Karpas-422 (cell line): Measurements from ENCODE around the gene CCDC85A. TPM values are rescaled to one million over a fixed set of nuclear protein-coding genes. Genes with fewer than 3 reads are reported as not detected.

Experiments used
- DNase-seq: peaks from one replicate; pipeline ENCODE4 v3.0.0-alpha.2; 2015
- H2AFZ ChIP-seq: fragments of 200-600 bp; sonication (generic); 2 replicates; pipeline ENCODE4 v1.6.1; 2014; ENCODE audit warnings: antibody characterized with exemption, low read length, mixed read lengths
- H3K27ac ChIP-seq: fragments of 200-600 bp; sonication (generic); 2 replicates; pipeline ENCODE4 v1.5.1; 2014; ENCODE audit warnings: mild to moderate bottlenecking, low read length, moderate library complexity
- H3K27me3 ChIP-seq: fragments of 200-600 bp; sonication (generic); 2 replicates; pipeline ENCODE4 v1.6.1; 2014; ENCODE audit warnings: low read length, mixed read lengths
- H3K36me3 ChIP-seq: fragments of 200-600 bp; sonication (generic); 2 replicates; pipeline ENCODE4 v1.6.1; 2014; ENCODE audit warnings: low read length, mixed read lengths; ENCODE audit not compliant: insufficient read depth
- H3K4me1 ChIP-seq: fragments of 200-600 bp; sonication (generic); 2 replicates; pipeline ENCODE4 v1.6.1; 2014; ENCODE audit warnings: mild to moderate bottlenecking, low read length, mixed read lengths
- H3K4me2 ChIP-seq: fragments of 200-600 bp; sonication (generic); 2 replicates; pipeline ENCODE4 v1.6.1; 2014; ENCODE audit warnings: low read length, low read depth, mild to moderate bottlenecking; ENCODE audit not compliant: poor library complexity, severe bottlenecking
- H3K4me3 ChIP-seq: fragments of 200-600 bp; sonication (generic); 2 replicates; pipeline ENCODE4 v1.5.1; 2014; ENCODE audit warnings: mild to moderate bottlenecking, antibody characterized with exemption, low read length, mixed read lengths
- H3K79me2 ChIP-seq: fragments of 200-600 bp; sonication (generic); 2 replicates; pipeline ENCODE4 v1.6.1; 2014; ENCODE audit warnings: mild to moderate bottlenecking, low read length, mixed read lengths
- H3K9ac ChIP-seq: fragments of 200-600 bp; sonication (generic); 2 replicates; pipeline ENCODE4 v1.6.0; 2014; ENCODE audit warnings: low read length
- H3K9me2 ChIP-seq: fragments of 200-600 bp; sonication (generic), shearing (Covaris generic); replicated peaks from 2 replicates; pipeline ENCODE4 v1.6.0; 2014; ENCODE audit warnings: mild to moderate bottlenecking, low read length, moderate library complexity; ENCODE audit not compliant: insufficient read depth
- H3K9me3 ChIP-seq: fragments of 300-700, 200-600 bp; sonication (generic); 2 replicates; pipeline ENCODE4 v1.6.1; 2014; ENCODE audit warnings: low read length, mixed read lengths
- H4K20me1 ChIP-seq: fragments of 200-600 bp; sonication (generic); 2 replicates; pipeline ENCODE4 v1.6.1; 2014; ENCODE audit warnings: mild to moderate bottlenecking, antibody characterized with exemption, low read length, low read depth; ENCODE audit not compliant: insufficient read depth
- total RNA-seq: library from RNA; depleted of rRNA; stranded (reverse); fragments of >200 nt; shearing (Covaris generic); gene quantifications from 2 replicates; pipeline ENCODE4 v1.2.3, GENCODE V29; 2014; ENCODE audit warnings: low replicate concordance

Gene CCDC85A
- total RNA-seq, 1 experiment from 2014 or later, result not detected

GRCh38 chr2:56199492-56199891, 15.7 kb downstream of the CCDC85A start:
- no peaks in the 10 kb centered on the region for H3K27me3 ChIP-seq
- no peaks in the 10 kb centered on the region for H4K20me1 ChIP-seq
- DNase-seq, result no peak
- H3K36me3 ChIP-seq, result no peaks in the 10 kb centered on the region
- no peaks in the 10 kb centered on the region for H3K4me1 ChIP-seq
- no peak overlapping the region for H3K4me2 ChIP-seq
- H3K9ac ChIP-seq, result no peak overlapping the region
- H3K4me3 ChIP-seq, result no peak overlapping the region
- H3K9me3 ChIP-seq, result no peaks in the 10 kb centered on the region
- no peaks in the 10 kb centered on the region for H3K79me2 ChIP-seq
- no peak overlapping the region for H3K27ac ChIP-seq
- H3K9me2 ChIP-seq, result no peaks in the 10 kb centered on the region
- H2AFZ ChIP-seq, result no peak overlapping the region

GRCh38 chr2:56202381-56203121, 18.8 kb downstream of the CCDC85A start:
- no peaks in the 10 kb centered on the region for H3K9me2 ChIP-seq
- no peaks in the 10 kb centered on the region for H3K4me1 ChIP-seq
- no peaks in the 10 kb centered on the region for H4K20me1 ChIP-seq
- no peaks in the 10 kb centered on the region for H3K79me2 ChIP-seq
- H3K9ac ChIP-seq, result no peak overlapping the region
- no peak overlapping the region for H3K4me2 ChIP-seq
- H2AFZ ChIP-seq, result no peak overlapping the region
- no peaks in the 10 kb centered on the region for H3K9me3 ChIP-seq
- no peak for DNase-seq
- no peaks in the 10 kb centered on the region for H3K27me3 ChIP-seq
- no peaks in the 10 kb centered on the region for H3K36me3 ChIP-seq
- H3K4me3 ChIP-seq, result no peak overlapping the region
- no peak overlapping the region for H3K27ac ChIP-seq

GRCh38 chr2:56204556-56204955, 20.8 kb downstream of the CCDC85A start:
- H3K27ac ChIP-seq, result no peak overlapping the region
- H3K9ac ChIP-seq, result no peak overlapping the region
- no peak overlapping the region for H3K4me3 ChIP-seq
- no peaks in the 10 kb centered on the region for H3K36me3 ChIP-seq
- H3K27me3 ChIP-seq, result no peaks in the 10 kb centered on the region
- H4K20me1 ChIP-seq, result no peaks in the 10 kb centered on the region
- no peak overlapping the region for H2AFZ ChIP-seq
- no peak for DNase-seq
- no peaks in the 10 kb centered on the region for H3K4me1 ChIP-seq
- H3K9me2 ChIP-seq, result no peaks in the 10 kb centered on the region
- no peak overlapping the region for H3K4me2 ChIP-seq
- no peaks in the 10 kb centered on the region for H3K9me3 ChIP-seq
- H3K79me2 ChIP-seq, result no peaks in the 10 kb centered on the region

- H3K36me3 ChIP-seq, result no peaks in the 10 kb centered on the region
- H2AFZ ChIP-seq, result no peak overlapping the region
- H3K9me3 ChIP-seq, result no peaks in the 10 kb centered on the region
- no peaks in the 10 kb centered on the region for H3K79me2 ChIP-seq
- DNase-seq, result no peak
- H3K4me1 ChIP-seq, result no peaks in the 10 kb centered on the region
- H3K27me3 ChIP-seq, result no peaks in the 10 kb centered on the region
- H4K20me1 ChIP-seq, result no peaks in the 10 kb centered on the region
- H3K4me3 ChIP-seq, result no peak overlapping the region
- H3K4me2 ChIP-seq, result no peak overlapping the region
- H3K27ac ChIP-seq, result no peak overlapping the region
- H3K9ac ChIP-seq, result no peak overlapping the region
- H3K9me2 ChIP-seq, result no peaks in the 10 kb centered on the region
These were observed 22.5 kb downstream of the CCDC85A start for GRCh38 chr2:56206250-56206649.

GRCh38 chr2:56207760-56208159, 24.0 kb downstream of the CCDC85A start:
- H3K27me3 ChIP-seq, result no peaks in the 10 kb centered on the region
- no peak overlapping the region for H3K27ac ChIP-seq
- no peak overlapping the region for H2AFZ ChIP-seq
- H3K9me2 ChIP-seq, result no peaks in the 10 kb centered on the region
- no peak overlapping the region for H3K9ac ChIP-seq
- no peaks in the 10 kb centered on the region for H3K79me2 ChIP-seq
- H3K4me1 ChIP-seq, result no peaks in the 10 kb centered on the region
- H3K36me3 ChIP-seq, result no peaks in the 10 kb centered on the region
- H3K4me2 ChIP-seq, result no peak overlapping the region
- no peaks in the 10 kb centered on the region for H3K9me3 ChIP-seq
- no peak for DNase-seq
- H3K4me3 ChIP-seq, result no peak overlapping the region
- no peaks in the 10 kb centered on the region for H4K20me1 ChIP-seq

- Histone ChIP-seq H3K4me3 (no peak overlapping the region), H3K27ac (no peak overlapping the region), H3K79me2 (no peaks in the 10 kb centered on the region), H3K9ac (no peak overlapping the region), H4K20me1 (no peaks in the 10 kb centered on the region), H3K27me3 (no peaks in the 10 kb centered on the region), H2AFZ (no peak overlapping the region), H3K9me3 (no peaks in the 10 kb centered on the region), H3K4me1 (no peaks in the 10 kb centered on the region), H3K36me3 (no peaks in the 10 kb centered on the region), H3K9me2 (no peaks in the 10 kb centered on the region), H3K4me2 (no peak overlapping the region)
- DNase-seq, result no peak
These were observed 24.6 kb downstream of the CCDC85A start for GRCh38 chr2:56208380-56208779.

GRCh38 chr2:56209701-56210100, 25.9 kb downstream of the CCDC85A start:
- no peak overlapping the region for H3K9ac ChIP-seq
- no peaks in the 10 kb centered on the region for H4K20me1 ChIP-seq
- no peak for DNase-seq
- no peaks in the 10 kb centered on the region for H3K4me1 ChIP-seq
- no peaks in the 10 kb centered on the region for H3K36me3 ChIP-seq
- H3K4me3 ChIP-seq, result no peak overlapping the region
- H3K79me2 ChIP-seq, result no peaks in the 10 kb centered on the region
- H3K27me3 ChIP-seq, result no peaks in the 10 kb centered on the region
- H2AFZ ChIP-seq, result no peak overlapping the region
- no peaks in the 10 kb centered on the region for H3K9me3 ChIP-seq
- H3K9me2 ChIP-seq, result no peaks in the 10 kb centered on the region
- H3K27ac ChIP-seq, result no peak overlapping the region
- no peak overlapping the region for H3K4me2 ChIP-seq

GRCh38 chr2:56210291-56210690, 26.5 kb downstream of the CCDC85A start:
- Histone ChIP-seq H3K27ac (no peak overlapping the region), H3K27me3 (no peaks in the 10 kb centered on the region), H3K4me3 (no peak overlapping the region), H2AFZ (no peak overlapping the region), H3K9me2 (no peaks in the 10 kb centered on the region), H3K9me3 (no peaks in the 10 kb centered on the region), H3K79me2 (no peaks in the 10 kb centered on the region), H3K36me3 (no peaks in the 10 kb centered on the region), H3K4me1 (no peaks in the 10 kb centered on the region), H4K20me1 (no peaks in the 10 kb centered on the region), H3K9ac (no peak overlapping the region), H3K4me2 (no peak overlapping the region)
- DNase-seq, result no peak
